Stimulated activated CD8-positive, alpha-beta memory T cell treated with anti-CD3 and anti-CD28 coated beads, Interleukin-4, amount 100 ng/mL, for 4 hours (primary cell): ENCODE results near the gene P4HTM.

Experiments used
- DNase-seq, 2 donors: peaks; one replicate each; pipeline ENCODE4 v3.0.0-alpha.2; 2020; ENCODE audit warnings: low read depth in 2 of 2, low spot score in 1 of 2

Gene P4HTM

GRCh38 chr3:48989796-48990635 is at the start of gene P4HTM:
Gene P4HTM, plus strand, starts transcription at chr3:48990241. Its CDS starts 16 bp downstream, at chr3:48990257.
- peak; percentile 69 to 79 for DNase-seq

GRCh38 chr3:48945432-48945831 is 44.6 kb upstream of the P4HTM start:
- no peak for DNase-seq

DNA sequence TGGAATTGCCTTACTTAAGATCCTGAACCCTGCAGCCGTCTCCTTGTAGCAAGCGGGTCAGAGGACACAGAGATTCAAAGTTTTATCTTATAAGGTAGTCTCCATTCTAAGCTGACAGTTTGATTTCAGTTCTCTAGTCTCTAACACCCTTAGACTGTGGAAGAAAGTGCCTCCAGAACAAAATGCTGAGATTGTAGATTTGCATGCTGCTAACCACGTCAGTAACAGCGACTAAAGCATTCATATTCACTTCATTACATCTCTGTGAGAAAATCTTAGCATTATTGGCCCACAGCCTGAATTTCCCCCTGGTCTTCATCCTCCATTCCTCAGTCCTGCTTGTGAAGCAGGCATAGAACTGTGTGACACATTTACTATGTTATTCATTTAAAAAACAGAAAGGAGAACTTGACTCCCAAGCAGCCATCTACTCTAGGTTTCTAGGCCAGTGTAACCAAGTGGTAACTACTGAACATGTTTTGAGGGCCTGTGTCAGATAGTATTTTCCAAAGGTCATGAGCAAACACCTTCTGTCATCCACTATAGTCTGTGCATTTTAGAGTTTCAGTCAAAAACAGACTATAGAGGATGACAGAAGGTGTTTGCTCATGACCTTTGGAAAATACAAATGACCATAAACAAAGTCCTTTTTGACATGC is 44.0 kb upstream of the P4HTM start:
- DNase-seq: no peak

GRCh38 chr3:48949376-48949717 is 40.7 kb upstream of the P4HTM start:
- DNase-seq: no peak

GRCh38 chr3:48950051-48950450 is 40.0 kb upstream of the P4HTM start:
- DNase-seq: no peak

GRCh38 chr3:48951764-48952163 is 38.3 kb upstream of the P4HTM start:
- DNase-seq: no peak

GRCh38 chr3:48952510-48953118 is 37.4 kb upstream of the P4HTM start:
- DNase-seq: peak; percentile 9 to 17

DNA sequence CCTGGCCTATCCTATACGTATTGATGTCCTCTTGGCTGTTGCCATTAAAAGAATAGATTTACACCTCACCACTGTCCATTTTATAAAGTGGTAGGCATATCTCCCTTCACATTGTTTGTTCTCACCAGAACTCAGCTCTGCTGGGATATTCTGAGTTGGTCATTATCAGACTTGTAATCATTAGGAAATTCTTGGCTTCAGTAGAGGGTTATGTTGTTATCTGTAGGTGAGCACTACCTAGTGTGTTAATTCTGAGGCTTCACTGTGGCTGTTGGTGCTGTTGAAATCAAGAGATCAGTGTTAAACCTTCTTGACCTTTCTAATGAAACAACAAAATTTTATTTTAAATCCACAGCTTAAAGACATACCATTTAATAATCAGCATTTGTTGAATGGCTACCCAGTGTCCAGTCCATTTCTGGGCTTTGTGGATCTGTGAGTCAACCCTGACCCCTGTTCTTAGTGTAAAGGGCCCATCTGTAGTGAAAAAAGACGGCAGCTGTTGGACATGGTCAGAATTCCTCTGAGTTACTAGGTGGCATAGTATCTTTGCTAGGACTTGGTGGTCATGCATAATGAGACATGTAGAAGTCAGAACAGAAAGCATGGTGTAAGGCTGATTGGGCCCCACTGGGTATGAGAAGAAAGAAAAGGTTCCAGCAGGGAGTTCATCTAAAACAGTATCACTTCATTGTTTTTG is 32.9 kb upstream of the P4HTM start:
- DNase-seq: no peak

GRCh38 chr3:48960841-48961413 is 29.1 kb upstream of the P4HTM start:
- no peak for DNase-seq

GRCh38 chr3:48962340-48962739 is 27.7 kb upstream of the P4HTM start:
- no peak for DNase-seq

DNA sequence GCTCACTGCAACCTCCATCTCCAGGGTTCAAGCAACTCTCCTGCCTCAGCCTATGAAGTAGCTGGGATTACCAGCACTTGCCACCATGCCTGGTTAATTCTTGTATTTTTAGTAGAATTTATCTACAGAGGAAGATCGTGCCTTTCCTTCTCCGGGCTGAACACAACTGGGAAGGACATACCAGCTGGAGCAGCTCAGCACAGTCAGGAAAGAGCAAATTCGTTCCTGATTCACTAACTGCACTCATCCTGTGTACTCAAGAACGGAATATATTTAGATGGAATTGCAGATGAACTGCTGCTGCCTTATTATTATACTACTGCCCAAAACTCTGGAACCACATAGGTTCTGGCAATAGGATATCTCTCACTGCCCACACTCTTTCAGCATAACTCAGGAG is 27.1 kb upstream of the P4HTM start:
- no peak for DNase-seq

DNA sequence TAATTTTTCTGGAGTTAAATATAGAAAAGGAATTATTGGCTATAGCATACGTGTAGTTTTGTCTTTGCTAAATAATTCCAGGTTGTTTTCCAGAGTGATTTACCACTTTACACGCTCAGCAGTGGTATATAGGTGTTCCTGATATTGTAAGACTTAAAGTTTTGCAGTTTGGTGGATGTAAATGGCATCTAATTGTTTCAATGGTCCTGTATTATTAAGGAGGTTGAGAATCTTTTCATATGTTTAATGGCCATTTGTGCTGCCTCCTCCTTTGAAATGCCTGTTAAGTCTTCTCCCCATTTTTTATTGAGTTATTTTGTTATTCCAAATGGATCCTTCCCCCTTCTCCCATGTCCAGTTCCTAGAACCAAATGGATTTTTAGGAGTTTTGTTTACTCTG is 26.4 kb upstream of the P4HTM start:
- DNase-seq: no peak

DNA sequence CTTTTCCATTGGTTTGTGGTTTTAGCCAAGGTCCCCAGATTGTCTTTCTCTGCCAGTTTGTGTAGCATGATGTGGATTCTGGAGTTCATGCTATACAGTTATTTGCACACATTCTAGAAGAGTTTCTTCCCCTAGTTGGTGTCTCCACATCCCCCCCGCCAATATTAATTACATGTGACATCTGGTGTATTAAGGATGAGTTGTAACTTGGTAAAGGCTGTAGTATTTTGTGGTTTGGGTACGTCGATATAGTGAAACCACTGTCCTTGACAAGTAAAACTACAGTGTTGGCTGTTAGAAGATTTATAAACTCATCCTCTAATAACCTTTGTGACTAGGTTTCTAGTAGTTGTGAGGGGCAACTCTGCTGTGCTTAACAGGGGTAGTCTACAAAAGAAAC is 23.7 kb upstream of the P4HTM start:
- DNase-seq: no peak

- no peak for DNase-seq
Measured at GRCh38 chr3:48966876-48967361, 23.1 kb upstream of the P4HTM start.

DNA sequence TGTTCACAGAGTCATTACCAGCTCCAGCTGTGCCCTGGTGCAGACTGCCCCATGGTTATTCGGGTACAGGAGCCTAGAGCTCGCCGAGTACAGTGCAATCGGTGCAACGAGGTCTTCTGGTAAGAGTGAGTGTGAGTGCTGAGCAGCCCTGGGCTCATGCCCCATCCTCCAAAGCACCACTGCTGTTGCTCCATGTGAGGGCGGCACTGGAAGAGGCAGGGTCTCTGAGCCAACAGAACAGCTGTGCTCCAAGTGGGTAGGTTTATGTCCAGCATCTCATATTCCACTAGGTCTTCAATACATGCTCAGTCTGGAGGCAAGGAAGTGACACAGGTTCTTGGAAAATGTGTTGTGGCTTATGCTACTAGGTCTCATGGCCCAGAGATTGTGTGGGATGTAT is 19.5 kb upstream of the P4HTM start:
- DNase-seq: no peak

DNA sequence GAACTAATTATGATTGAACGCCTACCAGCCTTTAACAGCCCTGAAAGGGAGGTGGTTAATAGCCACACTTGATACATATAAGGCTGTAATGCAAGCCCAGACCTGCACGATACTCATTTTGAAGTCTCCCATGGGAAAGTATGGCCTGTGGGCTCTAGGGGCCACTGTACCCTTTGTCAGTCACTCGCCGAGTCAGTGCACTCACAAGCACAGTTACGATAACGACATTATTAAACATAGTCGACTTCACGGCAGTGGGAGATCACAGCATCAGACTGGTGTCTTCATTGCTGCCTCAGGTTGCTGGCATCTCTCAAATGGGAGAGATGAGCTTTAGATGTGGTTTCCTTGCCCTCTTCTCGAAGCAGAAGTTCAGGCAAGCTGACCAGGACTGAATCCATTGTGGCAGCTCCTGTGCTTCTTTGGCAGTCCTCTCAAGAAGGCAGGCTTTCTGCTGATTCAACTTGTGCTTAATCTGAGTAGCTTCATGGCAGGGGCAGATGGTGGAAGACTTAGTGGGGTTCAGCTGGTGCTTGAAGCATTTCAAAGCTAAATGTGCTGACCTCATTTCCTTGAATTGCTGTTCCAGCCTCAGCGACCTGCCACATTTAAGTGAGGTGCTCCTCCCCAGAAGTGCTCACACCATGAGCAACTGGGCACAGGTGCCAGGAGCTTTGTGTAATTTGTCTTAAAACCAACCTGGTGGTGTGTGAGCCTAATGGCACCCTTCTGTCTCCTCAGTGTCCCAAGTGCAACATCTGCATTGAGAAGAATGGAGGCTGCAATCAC is 15.8 kb upstream of the P4HTM start:
- DNase-seq: no peak

DNA sequence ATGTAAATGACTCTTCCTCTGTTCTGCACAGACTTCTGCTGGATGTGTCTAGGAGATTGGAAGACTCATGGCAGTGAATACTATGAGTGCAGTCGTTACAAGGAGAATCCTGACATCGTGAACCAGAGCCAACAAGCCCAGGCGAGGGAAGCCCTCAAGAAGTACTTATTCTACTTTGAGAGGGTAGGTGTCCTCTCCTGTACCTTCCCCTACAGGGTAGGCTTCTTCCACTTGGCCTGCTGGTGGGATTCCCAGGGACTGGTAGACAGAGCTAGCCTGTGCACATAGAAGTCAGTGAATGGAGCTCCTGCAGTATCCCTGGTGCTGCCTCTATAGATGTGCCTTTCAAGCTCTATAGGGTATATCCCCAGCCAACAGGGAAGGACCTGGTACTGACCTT is 10.6 kb upstream of the P4HTM start:
- DNase-seq: no peak

- DNase-seq: no peak
Measured at GRCh38 chr3:48980295-48980694, 9.7 kb upstream of the P4HTM start.

DNA sequence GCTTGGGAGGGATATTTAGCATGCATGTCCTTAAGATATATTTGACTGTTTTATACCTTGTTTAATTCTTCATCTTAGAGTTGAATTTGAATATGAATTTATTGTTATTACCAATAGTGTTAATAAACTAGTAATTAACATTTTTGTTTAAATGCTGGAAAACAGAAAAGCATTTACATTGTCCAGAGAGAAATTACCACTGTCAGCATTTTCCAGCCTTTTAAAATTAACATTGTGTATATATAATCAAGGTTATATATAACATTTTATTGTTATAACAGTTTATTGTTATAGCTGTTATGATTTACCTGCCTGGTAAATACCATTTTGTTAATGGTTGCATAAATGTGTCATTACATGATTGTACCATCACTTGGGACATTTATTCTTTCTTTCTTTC is 8.0 kb upstream of the P4HTM start:
- DNase-seq: no peak

DNA sequence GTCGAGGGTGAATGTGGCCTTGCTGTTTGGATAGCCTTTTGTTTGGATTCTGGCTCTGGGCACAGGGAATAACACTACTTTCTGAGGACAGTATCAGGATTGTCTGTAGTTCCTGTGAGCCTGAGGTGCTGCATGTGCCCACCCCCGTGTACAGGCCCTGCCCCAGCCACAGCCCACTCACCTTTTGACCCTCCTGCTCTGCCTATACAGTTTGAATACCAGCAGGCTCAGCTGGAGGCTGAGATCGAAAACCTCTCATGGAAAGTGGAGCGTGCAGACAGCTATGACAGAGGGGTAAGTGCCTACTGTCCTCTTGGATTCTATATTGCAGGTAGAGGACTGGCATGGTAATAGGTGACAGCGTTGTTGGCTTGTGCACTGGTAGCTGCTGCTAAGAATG is 7.4 kb upstream of the P4HTM start:
- no peak for DNase-seq
